ENCODE measurements around the gene CAPN15.

The CAPN15 gene

DNA sequence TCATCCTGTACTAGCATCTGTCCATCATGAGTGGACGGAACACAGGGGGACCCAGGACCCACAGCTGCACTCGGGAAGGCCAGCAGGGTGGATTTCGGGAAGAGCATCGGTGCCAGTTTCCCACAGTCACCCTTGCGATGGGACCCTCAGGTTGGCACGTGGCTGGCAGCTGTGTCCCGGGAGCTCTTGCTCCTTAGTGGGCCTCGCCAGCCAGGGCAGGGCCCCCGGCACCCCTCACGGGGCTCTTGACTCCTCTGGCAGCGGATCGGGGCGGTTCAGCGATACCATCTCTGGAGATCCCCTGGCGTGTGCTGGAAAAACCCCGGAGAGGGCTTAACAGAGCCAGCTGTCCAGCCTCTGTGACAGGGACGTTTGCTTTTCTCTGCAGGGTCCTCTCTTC is 9.2 kb downstream of the CAPN15 start:
- in situ Hi-C loops (cut with MboI; ENCODE audit: low pct_unique_long_range_greater_than_20kb, low sequenced_read_pairs, unreplicated experiment): no loop called here

DNA sequence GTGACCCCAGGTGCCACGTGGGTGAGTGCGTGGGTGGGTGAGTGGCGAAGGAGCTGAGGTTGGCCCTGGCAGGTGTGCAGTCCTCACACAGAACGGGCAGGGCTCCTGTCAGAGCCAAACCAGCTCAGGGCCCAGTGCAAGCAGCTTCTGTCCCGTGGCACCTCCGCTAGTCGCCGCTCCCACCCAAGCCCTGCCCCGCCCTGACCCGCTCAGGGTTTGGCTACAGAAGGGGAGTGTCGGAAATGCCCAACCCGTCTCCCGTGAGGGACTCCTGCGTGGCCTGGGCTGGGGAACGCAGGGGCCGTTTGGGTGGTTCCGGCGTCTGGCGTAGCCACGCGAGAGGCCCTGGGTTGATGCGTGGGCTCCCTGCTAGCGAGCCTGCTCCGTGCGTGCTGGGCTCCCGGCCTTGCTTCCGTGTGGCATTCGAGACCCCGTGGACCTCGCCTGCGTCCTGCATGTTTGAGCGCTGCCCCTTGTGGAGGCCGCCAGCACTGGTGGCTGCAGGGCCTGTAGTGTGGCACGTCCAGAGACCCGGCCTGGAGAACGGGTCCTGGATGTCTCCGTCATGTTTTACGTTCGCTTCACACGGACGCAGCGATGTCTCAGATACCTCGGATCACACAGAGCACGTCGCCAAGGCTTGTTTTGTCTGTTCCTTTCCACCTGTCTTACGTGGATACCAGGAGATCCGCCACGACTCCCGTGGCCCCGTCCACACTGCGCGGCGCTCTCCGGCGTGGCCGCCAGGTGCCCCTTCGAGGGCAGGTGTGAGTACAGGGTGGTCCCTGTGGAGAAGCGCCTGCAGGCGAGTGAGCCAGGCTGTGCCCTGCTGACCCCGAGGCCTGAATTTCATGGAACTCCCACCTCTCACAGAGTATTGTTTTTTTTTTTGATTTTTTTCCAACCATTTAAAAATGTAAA is 10.2 kb downstream of the CAPN15 start:
- TF ChIP-seq, protein P1, sequence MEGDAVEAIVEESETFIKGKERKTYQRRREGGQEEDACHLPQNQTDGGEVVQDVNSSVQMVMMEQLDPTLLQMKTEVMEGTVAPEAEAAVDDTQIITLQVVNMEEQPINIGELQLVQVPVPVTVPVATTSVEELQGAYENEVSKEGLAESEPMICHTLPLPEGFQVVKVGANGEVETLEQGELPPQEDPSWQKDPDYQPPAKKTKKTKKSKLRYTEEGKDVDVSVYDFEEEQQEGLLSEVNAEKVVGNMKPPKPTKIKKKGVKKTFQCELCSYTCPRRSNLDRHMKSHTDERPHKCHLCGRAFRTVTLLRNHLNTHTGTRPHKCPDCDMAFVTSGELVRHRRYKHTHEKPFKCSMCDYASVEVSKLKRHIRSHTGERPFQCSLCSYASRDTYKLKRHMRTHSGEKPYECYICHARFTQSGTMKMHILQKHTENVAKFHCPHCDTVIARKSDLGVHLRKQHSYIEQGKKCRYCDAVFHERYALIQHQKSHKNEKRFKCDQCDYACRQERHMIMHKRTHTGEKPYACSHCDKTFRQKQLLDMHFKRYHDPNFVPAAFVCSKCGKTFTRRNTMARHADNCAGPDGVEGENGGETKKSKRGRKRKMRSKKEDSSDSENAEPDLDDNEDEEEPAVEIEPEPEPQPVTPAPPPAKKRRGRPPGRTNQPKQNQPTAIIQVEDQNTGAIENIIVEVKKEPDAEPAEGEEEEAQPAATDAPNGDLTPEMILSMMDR (IDR thresholded peaks at IDR 0.05; ENCODE audit: extremely low read depth, insufficient read depth, missing control alignments): no peak
- in situ Hi-C loops (cut with MboI; ENCODE audit: low pct_unique_long_range_greater_than_20kb, low sequenced_read_pairs, unreplicated experiment): no loop called here
- DNase-seq (ENCODE audit: low spot score): no peak

More for the DNA sequence above, 9.2 kb downstream of the CAPN15 start:
- no peak for DNase-seq (ENCODE audit: low spot score)
- TF ChIP-seq, protein P1 (IDR thresholded peaks at IDR 0.05; ENCODE audit: extremely low read depth, insufficient read depth, missing control alignments): no peak

DNA sequence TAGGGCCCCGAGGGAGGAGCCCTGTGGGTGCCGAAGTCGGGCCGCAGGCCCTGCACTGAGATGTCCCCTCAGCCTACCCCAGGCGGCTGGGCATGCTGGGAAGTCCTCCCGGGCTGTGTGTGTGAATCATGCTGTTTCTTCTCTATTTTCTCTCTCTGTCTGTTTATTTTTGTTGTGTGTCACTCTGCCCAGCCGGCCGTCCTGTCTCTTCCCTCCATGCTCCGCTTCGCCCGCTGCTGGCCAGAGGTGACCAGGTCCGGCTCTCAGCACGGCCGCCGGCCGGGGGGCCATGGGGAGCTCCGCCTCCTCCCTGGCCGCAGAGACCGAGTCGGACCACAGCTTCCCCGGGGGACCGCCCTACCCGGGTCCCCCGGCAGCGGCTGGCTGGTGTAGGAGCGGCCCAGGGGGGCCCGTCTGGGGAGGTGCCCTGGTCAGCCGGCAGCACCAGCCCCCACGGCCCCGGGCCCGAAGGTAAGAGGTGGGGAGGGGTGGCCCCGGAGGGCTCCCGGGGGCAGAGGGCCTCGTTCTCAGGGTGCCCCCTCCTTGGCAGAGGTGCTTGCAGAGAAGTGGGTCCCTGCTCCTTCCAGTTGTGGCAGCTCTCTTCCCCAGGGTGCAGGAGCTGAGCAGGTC is 12.5 kb downstream of the CAPN15 start:
- in situ Hi-C loops (cut with MboI; ENCODE audit: low pct_unique_long_range_greater_than_20kb, low sequenced_read_pairs, unreplicated experiment): no loop called here
- TF ChIP-seq, protein P1 (IDR thresholded peaks at IDR 0.05; ENCODE audit: extremely low read depth, insufficient read depth, missing control alignments): no peak
- DNase-seq (ENCODE audit: low spot score): no peak

DNA sequence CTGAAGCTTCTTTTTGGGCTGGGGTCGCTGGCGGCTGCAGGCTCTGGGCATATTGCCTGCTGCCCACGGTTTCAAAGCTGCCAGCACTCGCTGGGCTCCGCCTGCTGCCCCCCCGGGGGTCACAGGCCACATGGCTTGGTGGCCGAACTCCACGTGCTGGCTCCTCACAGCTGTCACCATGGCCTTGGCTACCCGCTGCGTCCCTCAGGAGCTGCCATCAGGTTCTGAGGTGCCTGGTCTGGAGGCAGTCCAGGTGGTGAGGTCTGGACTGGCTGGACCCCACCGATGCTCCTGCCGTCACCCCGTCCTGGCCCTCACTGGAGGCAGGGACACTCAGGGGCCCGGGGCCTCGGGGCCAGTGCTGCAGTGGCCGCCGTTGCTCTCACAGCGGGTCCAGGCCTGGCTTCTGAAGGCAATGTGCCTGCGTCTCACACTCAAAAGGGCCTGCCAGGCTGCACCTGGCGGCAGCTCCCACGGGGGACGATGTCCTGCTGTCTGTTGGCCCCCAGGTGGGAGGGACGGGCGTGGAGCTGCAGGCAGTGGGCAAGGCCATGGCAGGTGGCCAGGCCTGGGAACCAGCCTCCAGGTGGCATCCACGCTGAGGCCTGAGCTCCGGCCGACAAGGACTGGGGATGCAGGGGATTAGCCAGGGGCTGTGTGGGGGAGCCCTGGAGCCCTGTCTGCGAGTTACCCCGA is 13.3 kb downstream of the CAPN15 start:
- TF ChIP-seq, protein P1 (IDR thresholded peaks at IDR 0.05; ENCODE audit: extremely low read depth, insufficient read depth, missing control alignments): no peak
- in situ Hi-C loops (cut with MboI; ENCODE audit: low pct_unique_long_range_greater_than_20kb, low sequenced_read_pairs, unreplicated experiment): no loop called here

DNA sequence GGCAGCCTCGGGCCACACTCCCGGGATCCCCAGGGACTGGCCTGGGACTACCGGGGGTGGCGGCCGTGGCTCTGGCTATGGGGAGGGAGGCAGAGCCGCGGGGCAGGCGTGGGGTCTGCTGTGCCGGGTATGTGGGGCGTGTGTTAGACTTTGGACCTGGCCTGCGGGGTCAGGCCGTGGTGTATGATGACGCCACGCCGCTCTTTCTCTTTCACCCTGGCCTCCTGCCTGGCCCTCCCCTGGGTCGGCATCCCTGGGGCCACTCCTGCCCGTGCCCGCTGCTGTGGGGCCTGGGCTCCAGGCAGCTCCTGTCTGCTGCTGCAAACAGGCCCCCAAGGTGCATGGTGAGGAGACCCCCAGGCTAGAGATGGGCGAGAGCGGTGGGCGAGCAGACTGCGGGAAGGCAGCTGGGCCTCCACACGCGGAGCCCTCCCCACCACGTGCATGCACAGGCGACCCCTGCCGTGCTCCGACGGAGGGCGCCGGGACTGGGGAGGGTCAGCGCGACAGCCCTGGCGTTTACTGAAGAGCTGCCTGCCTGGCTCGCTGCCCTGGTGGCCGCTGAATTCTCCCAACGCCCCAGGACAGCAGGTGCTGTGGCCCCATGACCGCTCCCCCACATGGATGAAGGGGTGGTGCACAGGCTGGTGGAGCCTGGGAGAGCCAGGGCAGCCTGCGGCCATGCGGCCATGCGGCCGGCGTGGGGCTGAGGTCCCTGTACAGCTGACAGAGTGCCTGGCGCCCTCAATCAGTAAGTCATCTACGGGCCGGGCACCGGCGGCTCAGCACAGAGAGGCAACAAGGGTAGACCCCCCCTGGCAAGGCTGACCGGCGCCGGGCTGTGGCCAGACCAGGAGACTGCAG is 16.0 kb downstream of the CAPN15 start:
- no peak for DNase-seq (ENCODE audit: low spot score)
- TF ChIP-seq, protein P1 (IDR thresholded peaks at IDR 0.05; ENCODE audit: extremely low read depth, insufficient read depth, missing control alignments): no peak
- in situ Hi-C loops (cut with MboI; ENCODE audit: low pct_unique_long_range_greater_than_20kb, low sequenced_read_pairs, unreplicated experiment): no loop called here

More for the DNA sequence above, 13.3 kb downstream of the CAPN15 start:
- DNase-seq (ENCODE audit: low spot score): no peak

DNA sequence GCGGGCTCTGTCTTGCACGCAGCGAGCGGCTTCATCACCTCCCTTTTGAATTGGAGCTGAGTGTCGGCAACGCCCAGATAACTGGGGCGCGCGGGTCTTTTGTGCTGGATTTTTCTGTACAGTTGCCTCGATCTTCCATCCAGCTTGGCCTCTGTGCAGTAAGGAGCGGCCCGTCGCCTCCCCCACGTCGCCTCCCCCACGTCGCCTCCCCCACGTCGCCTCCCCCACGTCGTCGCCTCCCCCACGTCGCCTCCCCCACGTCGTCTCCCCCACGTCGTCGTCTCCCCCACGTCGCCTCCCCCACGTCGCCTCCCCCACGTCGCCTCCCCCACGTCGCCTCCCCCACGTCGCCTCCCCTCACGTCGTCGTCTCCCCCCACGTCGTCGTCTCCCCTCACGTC is 17.0 kb downstream of the CAPN15 start:
- DNase-seq (ENCODE audit: low spot score): no peak

More for the DNA sequence above, 17.0 kb downstream of the CAPN15 start:
- TF ChIP-seq, protein P1 (IDR thresholded peaks at IDR 0.05; ENCODE audit: extremely low read depth, insufficient read depth, missing control alignments): no peak
- in situ Hi-C loops (cut with MboI; ENCODE audit: low pct_unique_long_range_greater_than_20kb, low sequenced_read_pairs, unreplicated experiment): no loop called here

Measured in GM13977 (cell line).